WERI-Rb-1 (cell line): ENCODE measurements around the gene NDUFA6.

Source experiments
- DNase-seq: peaks from one replicate; pipeline ENCODE4 v3.0.0-alpha.2; 2020
- H3K27ac ChIP-seq: fragments of 250-450 bp; sonication (Bioruptor Pico); 2 replicates; pipeline ENCODE4 v1.5.1; 2020; ENCODE audit warnings: mild to moderate bottlenecking, moderate library complexity
- H3K27me3 ChIP-seq: fragments of 250-450 bp; sonication (Bioruptor Pico); 2 replicates; pipeline ENCODE4 v1.5.1; 2021; ENCODE audit warnings: mild to moderate bottlenecking, low read depth, moderate library complexity; ENCODE audit not compliant: insufficient read depth, severe bottlenecking
- H3K36me3 ChIP-seq: fragments of 250-450 bp; sonication (Bioruptor Pico); 2 replicates; pipeline ENCODE4 v1.5.1; 2020; ENCODE audit warnings: mild to moderate bottlenecking, moderate library complexity
- H3K4me3 ChIP-seq: 2 replicates; pipeline ENCODE4 v1.5.1; 2011; ENCODE audit warnings: low read depth, mild to moderate bottlenecking, control low read depth, low read length
- H3K9me3 ChIP-seq: fragments of 250-450 bp; sonication (Bioruptor Pico); 2 replicates; pipeline ENCODE4 v1.5.1; 2021; ENCODE audit warnings: mild to moderate bottlenecking, moderate library complexity; ENCODE audit not compliant: severe bottlenecking
- TF ChIP-seq, protein P1 (sequence below): IDR thresholded peaks from 2 replicates; pipeline ENCODE4 v1.5.1; 2011; ENCODE audit warnings: low read depth, mild to moderate bottlenecking, control low read depth, inconsistent platforms, low read length

The NDUFA6 gene

DNA sequence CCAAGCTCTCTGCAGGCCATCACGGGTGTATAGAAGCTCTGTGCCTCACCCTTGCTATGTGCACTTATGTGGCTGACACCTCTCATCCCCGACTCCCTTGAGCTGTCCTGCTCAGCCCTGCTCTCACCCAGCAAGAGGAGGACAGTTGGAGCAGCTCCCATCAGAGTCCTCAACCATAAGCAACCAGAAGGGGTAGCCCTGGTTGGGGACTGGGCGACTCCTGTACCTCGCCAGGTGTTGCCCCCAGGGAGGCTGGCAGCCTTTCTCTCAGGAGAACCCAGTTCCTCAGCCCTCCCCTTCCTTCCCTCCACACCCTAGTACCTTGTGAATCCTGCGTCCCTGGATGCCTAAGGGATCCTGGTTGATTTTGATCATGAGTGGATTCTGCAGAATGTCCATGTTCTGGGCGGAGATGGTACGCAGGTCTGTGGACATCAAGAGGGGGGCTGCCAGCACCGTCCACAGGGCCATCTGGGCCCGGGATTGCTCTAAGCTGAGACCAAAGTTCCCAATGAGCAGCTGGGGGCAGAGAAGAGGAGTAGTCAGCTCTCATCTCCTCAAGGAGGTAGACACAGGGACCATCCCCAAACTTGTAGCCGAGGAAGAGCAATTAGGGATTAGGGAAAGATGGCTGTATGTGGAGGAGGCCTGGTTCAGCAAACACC lies 27.9 kb downstream of the NDUFA6 start:
- Histone ChIP-seq H3K36me3 (peaks cover 62% of the 10 kb centered on the region), H3K4me3 (no peak overlapping the region), H3K27me3 (no peaks in the 10 kb centered on the region), H3K27ac (no peak overlapping the region), H3K9me3 (peaks cover 3% of the 10 kb centered on the region)
- no peak for DNase-seq
- TF ChIP-seq, protein P1, sequence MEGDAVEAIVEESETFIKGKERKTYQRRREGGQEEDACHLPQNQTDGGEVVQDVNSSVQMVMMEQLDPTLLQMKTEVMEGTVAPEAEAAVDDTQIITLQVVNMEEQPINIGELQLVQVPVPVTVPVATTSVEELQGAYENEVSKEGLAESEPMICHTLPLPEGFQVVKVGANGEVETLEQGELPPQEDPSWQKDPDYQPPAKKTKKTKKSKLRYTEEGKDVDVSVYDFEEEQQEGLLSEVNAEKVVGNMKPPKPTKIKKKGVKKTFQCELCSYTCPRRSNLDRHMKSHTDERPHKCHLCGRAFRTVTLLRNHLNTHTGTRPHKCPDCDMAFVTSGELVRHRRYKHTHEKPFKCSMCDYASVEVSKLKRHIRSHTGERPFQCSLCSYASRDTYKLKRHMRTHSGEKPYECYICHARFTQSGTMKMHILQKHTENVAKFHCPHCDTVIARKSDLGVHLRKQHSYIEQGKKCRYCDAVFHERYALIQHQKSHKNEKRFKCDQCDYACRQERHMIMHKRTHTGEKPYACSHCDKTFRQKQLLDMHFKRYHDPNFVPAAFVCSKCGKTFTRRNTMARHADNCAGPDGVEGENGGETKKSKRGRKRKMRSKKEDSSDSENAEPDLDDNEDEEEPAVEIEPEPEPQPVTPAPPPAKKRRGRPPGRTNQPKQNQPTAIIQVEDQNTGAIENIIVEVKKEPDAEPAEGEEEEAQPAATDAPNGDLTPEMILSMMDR, result no peak

DNA sequence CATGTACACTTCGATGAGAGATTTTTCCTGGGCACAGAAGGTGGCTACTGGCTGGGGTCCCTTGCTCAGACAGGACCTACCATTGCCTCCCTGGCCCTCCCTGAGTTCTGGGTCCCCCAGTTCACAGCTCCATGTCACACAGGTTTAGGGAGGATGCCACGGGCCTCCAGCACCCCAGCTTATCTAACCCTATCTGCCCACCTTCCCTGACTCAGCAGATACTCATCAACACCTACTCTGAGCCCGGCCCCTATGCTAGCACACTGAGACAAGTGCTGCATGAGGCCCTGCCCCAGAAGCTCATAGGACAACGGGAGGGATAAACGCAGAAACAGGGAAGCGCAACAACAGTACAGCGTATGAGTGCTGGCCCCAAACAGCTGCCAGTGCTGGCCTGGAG lies 29.5 kb downstream of the NDUFA6 start:
- Histone ChIP-seq H3K4me3 (no peak overlapping the region), H3K27me3 (no peaks in the 10 kb centered on the region), H3K9me3 (peaks cover 10% of the 10 kb centered on the region), H3K27ac (no peak overlapping the region), H3K36me3 (peaks cover 57% of the 10 kb centered on the region)
- TF ChIP-seq, protein P1, result no peak
- no peak for DNase-seq

DNA sequence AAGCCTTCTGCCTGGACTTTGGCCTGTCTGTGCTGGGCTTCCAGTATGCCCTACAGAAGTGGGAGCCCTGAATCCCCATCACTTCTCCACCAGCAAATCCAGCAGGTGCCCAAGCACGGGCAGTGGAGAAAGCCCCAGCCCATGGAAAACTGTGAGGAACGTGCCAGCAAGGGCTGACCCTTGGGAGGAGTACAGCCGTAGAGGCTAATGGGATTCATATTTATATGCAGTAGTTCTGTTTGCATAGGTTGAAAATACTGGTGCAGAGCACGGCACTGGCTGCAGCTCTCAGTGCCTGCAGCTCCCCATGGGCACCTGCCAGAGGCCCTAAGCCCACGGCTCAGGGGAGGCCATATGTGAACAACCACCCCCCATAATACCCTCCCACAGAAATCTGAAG lies 30.1 kb downstream of the NDUFA6 start:
- no peak overlapping the region for H3K27ac ChIP-seq
- TF ChIP-seq, protein P1, result no peak
- H3K9me3 ChIP-seq, result peaks cover 10% of the 10 kb centered on the region
- DNase-seq, result no peak
- H3K4me3 ChIP-seq, result no peak overlapping the region
- H3K27me3 ChIP-seq, result no peaks in the 10 kb centered on the region
- H3K36me3 ChIP-seq, result peaks cover 54% of the 10 kb centered on the region

DNA sequence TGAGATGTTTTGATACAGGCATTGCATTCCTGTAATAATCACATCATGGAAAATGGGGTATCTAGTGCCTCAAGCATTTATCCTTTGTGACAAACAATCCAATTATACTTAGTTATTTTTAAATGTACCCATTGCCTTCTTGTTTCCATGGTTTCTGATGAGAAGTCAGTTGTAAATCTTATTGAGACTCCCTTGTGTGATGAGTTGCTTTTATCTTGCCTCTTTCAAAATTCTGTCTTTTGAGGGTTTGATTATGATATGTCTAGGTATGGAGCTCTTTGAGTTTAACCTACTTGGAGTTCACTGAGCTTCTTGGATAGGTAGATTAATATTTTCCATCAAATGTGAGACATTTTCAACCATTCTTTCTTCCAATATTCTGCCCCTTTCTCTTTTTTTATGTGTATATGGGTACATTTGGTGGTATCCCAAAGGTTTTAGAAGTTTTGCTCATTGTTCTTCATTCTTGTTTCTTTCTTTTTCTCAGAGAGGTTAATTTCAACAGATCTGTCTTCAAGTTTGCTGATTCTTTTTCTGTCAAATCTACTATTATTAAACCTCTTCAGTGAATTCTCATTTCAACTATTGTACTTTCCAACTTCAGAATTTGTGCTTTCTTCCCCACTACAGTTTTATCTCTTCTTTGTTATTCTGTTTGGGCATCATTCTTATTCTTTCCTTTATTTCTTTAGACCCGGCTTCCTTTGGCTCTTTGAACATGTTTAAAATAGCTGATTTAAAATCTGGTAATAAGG lies 33.6 kb downstream of the NDUFA6 start:
- Histone ChIP-seq H3K4me3 (no peak overlapping the region), H3K36me3 (peaks cover 32% of the 10 kb centered on the region), H3K27ac (no peak overlapping the region), H3K9me3 (peaks cover 10% of the 10 kb centered on the region), H3K27me3 (no peaks in the 10 kb centered on the region)
- no peak for DNase-seq
- TF ChIP-seq, protein P1, result no peak

DNA sequence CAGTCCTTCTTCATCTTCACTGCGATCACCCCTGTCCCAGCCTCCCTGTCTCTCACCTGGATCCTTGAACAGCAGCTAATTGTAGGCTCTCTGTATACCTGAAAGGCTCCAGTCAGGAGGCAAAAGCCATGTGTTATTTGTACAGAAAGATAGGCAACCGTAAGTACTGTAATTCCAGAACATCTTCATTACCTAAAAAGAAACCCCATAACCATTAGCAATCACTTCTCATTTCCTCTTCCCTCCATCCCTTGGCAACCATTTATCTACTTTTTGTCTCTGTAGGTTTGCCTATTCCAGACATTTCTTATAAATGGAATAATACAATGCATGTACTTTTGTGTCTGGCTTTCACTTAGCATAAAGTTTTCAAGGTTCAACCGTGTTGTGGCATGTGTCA lies 37.8 kb downstream of the NDUFA6 start:
- Histone ChIP-seq H3K4me3 (no peak overlapping the region), H3K36me3 (no peaks in the 10 kb centered on the region), H3K9me3 (peaks cover 7% of the 10 kb centered on the region), H3K27me3 (no peaks in the 10 kb centered on the region), H3K27ac (no peak overlapping the region)
- TF ChIP-seq, protein P1, result no peak
- DNase-seq, result no peak
